H9 (cell line): ENCODE measurements around the gene P3H3. TPM values are rescaled to one million over a fixed set of nuclear protein-coding genes. Genes with fewer than 3 reads are reported as not detected.

Source experiments
- DNase-seq: peaks from one replicate; pipeline ENCODE4 v3.0.0-alpha.2; 2017
- H2AFZ ChIP-seq: one replicate; pipeline ENCODE4 v1.6.1; 2013; ENCODE audit warnings: mild to moderate bottlenecking, low read length, control low read depth, moderate library complexity
- H2AK5ac ChIP-seq: 2 replicates; pipeline ENCODE4 v1.6.1; 2013; ENCODE audit warnings: low read length, control low read depth, mixed read lengths; ENCODE audit not compliant: insufficient read length
- H2BK120ac ChIP-seq: one replicate; pipeline ENCODE4 v1.6.1; 2013; ENCODE audit warnings: low read depth, mild to moderate bottlenecking, low read length, control low read depth, inconsistent platforms; ENCODE audit not compliant: poor library complexity, severe bottlenecking
- H2BK12ac ChIP-seq: 2 replicates; pipeline ENCODE4 v1.6.1; 2013; ENCODE audit warnings: low read length, control low read depth, mixed read lengths, low read depth; ENCODE audit not compliant: insufficient read length
- H2BK15ac ChIP-seq: 2 replicates; pipeline ENCODE4 v1.6.1; 2013; ENCODE audit warnings: low read depth, low read length, control low read depth
- H2BK20ac ChIP-seq: one replicate; pipeline ENCODE4 v1.6.1; 2013; ENCODE audit warnings: low read depth, mild to moderate bottlenecking, low read length, control low read depth, inconsistent platforms; ENCODE audit not compliant: poor library complexity, severe bottlenecking
- H2BK5ac ChIP-seq: 2 replicates; pipeline ENCODE4 v1.6.1; 2013; ENCODE audit warnings: low read length, control low read depth, mixed read lengths; ENCODE audit not compliant: insufficient read length
- H3K14ac ChIP-seq: 2 replicates; pipeline ENCODE4 v1.6.1; 2013; ENCODE audit warnings: low read length, control low read depth; ENCODE audit not compliant: insufficient read depth
- H3K18ac ChIP-seq: 2 replicates; pipeline ENCODE4 v1.6.1; 2013; ENCODE audit warnings: low read depth, mild to moderate bottlenecking, mixed read lengths, low read length, control low read depth; ENCODE audit not compliant: insufficient read length
- H3K23ac ChIP-seq: 2 replicates; pipeline ENCODE4 v1.6.1; 2013; ENCODE audit warnings: low read length, control low read depth, mixed read lengths, low read depth; ENCODE audit not compliant: insufficient read length
- H3K23me2 ChIP-seq: 2 replicates; pipeline ENCODE4 v1.6.1; 2013; ENCODE audit warnings: low read depth, mild to moderate bottlenecking, mixed read lengths, low read length, control low read depth; ENCODE audit not compliant: insufficient read length, poor library complexity, severe bottlenecking
- H3K27ac ChIP-seq: 2 replicates; pipeline ENCODE4 v1.5.1; 2013; ENCODE audit warnings: low read length, control low read depth, mixed read lengths, low read depth; ENCODE audit not compliant: insufficient read length
- H3K27me3 ChIP-seq: 2 replicates; pipeline ENCODE4 v1.6.1; 2013; ENCODE audit warnings: low read length, control low read depth, inconsistent platforms; ENCODE audit not compliant: insufficient read depth
- H3K4ac ChIP-seq: 2 replicates; pipeline ENCODE4 v1.6.1; 2013; ENCODE audit warnings: low read depth, mild to moderate bottlenecking, control low read depth, inconsistent platforms, low read length, moderate library complexity
- H3K4me1 ChIP-seq: 2 replicates; pipeline ENCODE4 v1.6.1; 2013; ENCODE audit warnings: low read length, control low read depth, inconsistent platforms; ENCODE audit not compliant: insufficient read depth
- H3K4me2 ChIP-seq: 2 replicates; pipeline ENCODE4 v1.6.1; 2013; ENCODE audit warnings: low read length, control low read depth, mixed read lengths; ENCODE audit not compliant: insufficient read length, insufficient read depth
- H3K56ac ChIP-seq: 2 replicates; pipeline ENCODE4 v1.6.1; 2013; ENCODE audit warnings: low read depth, mild to moderate bottlenecking, mixed read lengths, low read length, control low read depth; ENCODE audit not compliant: insufficient read length
- H3K79me1 ChIP-seq: 2 replicates; pipeline ENCODE4 v1.6.1; 2013; ENCODE audit warnings: low read depth, mild to moderate bottlenecking, moderate library complexity, low read length, control low read depth, inconsistent platforms; ENCODE audit not compliant: insufficient read depth, poor library complexity, severe bottlenecking
- H3K79me2 ChIP-seq: 2 replicates; pipeline ENCODE4 v1.6.1; 2013; ENCODE audit warnings: low read length, control low read depth, inconsistent platforms; ENCODE audit not compliant: insufficient read depth
- H3K9ac ChIP-seq: 2 replicates; pipeline ENCODE4 v1.6.1; 2013; ENCODE audit warnings: low read length, control low read depth, mixed read lengths; ENCODE audit not compliant: insufficient read length; ENCODE audit errors: extremely low read depth
- H3K9me3 ChIP-seq: one replicate; pipeline ENCODE4 v1.6.1; 2013; ENCODE audit warnings: low read depth, low read length, inconsistent platforms; ENCODE audit not compliant: control insufficient read depth
- H3T11ph ChIP-seq: one replicate; pipeline ENCODE4 v1.6.1; 2013; ENCODE audit warnings: mild to moderate bottlenecking, low read length, control low read depth, inconsistent platforms
- H4K20me1 ChIP-seq: one replicate; pipeline ENCODE4 v1.6.1; 2013; ENCODE audit not compliant: control insufficient read depth, insufficient read length, insufficient read depth
- H4K5ac ChIP-seq: 2 replicates; pipeline ENCODE4 v1.6.1; 2013; ENCODE audit warnings: low read depth, mild to moderate bottlenecking, mixed read lengths, low read length, control low read depth; ENCODE audit not compliant: insufficient read length
- H4K8ac ChIP-seq: replicated peaks from 2 replicates; pipeline ENCODE4 v1.6.1; 2013; ENCODE audit warnings: low read length, control low read depth, mixed read lengths, low read depth; ENCODE audit not compliant: insufficient read length
- H4K91ac ChIP-seq: 2 replicates; pipeline ENCODE4 v1.6.1; 2013; ENCODE audit warnings: low read depth, mild to moderate bottlenecking, moderate library complexity, mixed read lengths, low read length, control low read depth; ENCODE audit not compliant: insufficient read length
- H3K27ac Mint-ChIP-seq, 3 experiments: 2 replicates in 2 of 3; 3 replicates in 1 of 3; pipeline ENCODE4 v1.8.0; 2020 to 2021; ENCODE audit warnings: mixed read lengths in 3 of 3, mild to moderate bottlenecking in 1 of 3, moderate library complexity in 1 of 3
- H3K27me3 Mint-ChIP-seq: 2 replicates; pipeline ENCODE4 v1.8.0; 2021; ENCODE audit warnings: low read depth, mild to moderate bottlenecking, moderate library complexity, mixed read lengths
- H3K36me3 Mint-ChIP-seq, 3 experiments: 2 replicates in 2 of 3; 3 replicates in 1 of 3; pipeline ENCODE4 v1.8.0; 2020 to 2021; ENCODE audit warnings: low read depth in 3 of 3, mixed read lengths in 3 of 3; ENCODE audit not compliant: insufficient read depth in 1 of 3
- H3K4me1 Mint-ChIP-seq, 2 experiments: 2 replicates each; pipeline ENCODE4 v1.8.0; 2020; ENCODE audit warnings: mixed read lengths in 2 of 2
- H3K4me3 Mint-ChIP-seq, 2 experiments: 2 replicates in 1 of 2; 3 replicates in 1 of 2; pipeline ENCODE4 v1.8.0; 2020 to 2021; ENCODE audit warnings: mild to moderate bottlenecking in 2 of 2, mixed read lengths in 2 of 2, moderate library complexity in 1 of 2
- H3K9me3 Mint-ChIP-seq, 2 experiments: 2 replicates in 1 of 2; 3 replicates in 1 of 2; pipeline ENCODE4 v1.8.0; 2020; ENCODE audit warnings: mild to moderate bottlenecking in 2 of 2, mixed read lengths in 2 of 2, moderate library complexity in 1 of 2
- CTCF ChIP-seq: fragments of 200-600 bp; sonication (generic); conservative IDR thresholded peaks from 3 replicates; pipeline ENCODE4 v1.8.0; 2021; ENCODE audit warnings: antibody characterized with exemption, mild to moderate bottlenecking
- WGBS: extraction: QIAGEN DNeasy Blood & Tissue Kit; methylation state at CpG from one replicate; pipeline ENCODE4 v1.1.7; 2013; ENCODE audit warnings: missing lambda C conversion rate, low lambda C conversion rate, mixed read lengths; ENCODE audit not compliant: insufficient read length; ENCODE audit errors: extremely low coverage; 5-methylcytosine and 5-hydroxymethylcytosine counted together
- total RNA-seq: library from RNA; stranded (reverse); gene quantifications from 2 replicates; pipeline ENCODE4 v1.2.1, GENCODE V29; 2021

P3H3 gene
- total RNA-seq, 1 experiment from 2014 or later, result 55.0 TPM

GRCh38 chr12:6784761-6785160, 43.4 kb upstream of the P3H3 start:
- Histone ChIP-seq H3K4me2 (no peak overlapping the region), H3K9ac (no peak overlapping the region)
- H3K27me3 Mint-ChIP-seq, result peaks cover 10% of the 10 kb centered on the region

More at GRCh38 chr12:6784761-6785160, 43.4 kb upstream of the P3H3 start:
- Histone ChIP-seq H3K18ac (no peak overlapping the region), H4K20me1 (no peaks in the 10 kb centered on the region), H4K8ac (no peak overlapping the region), H3K23ac (no peak overlapping the region), H3K9me3 (no peaks in the 10 kb centered on the region), H3K4ac (no peak overlapping the region), H3K56ac (no peak overlapping the region), H2BK20ac (no peak overlapping the region), H2AK5ac (no peak overlapping the region), H3K14ac (no peak overlapping the region), H2AFZ (no peak overlapping the region), H3K23me2 (no peaks in the 10 kb centered on the region), H2BK120ac (no peak overlapping the region), H4K5ac (no peak overlapping the region), H2BK12ac (no peak overlapping the region), H3K79me2 (no peaks in the 10 kb centered on the region), H3K27me3 (no peaks in the 10 kb centered on the region), H2BK15ac (no peak overlapping the region), H3K27ac (no peak overlapping the region), H4K91ac (no peak overlapping the region), H3K79me1 (no peaks in the 10 kb centered on the region), H2BK5ac (no peak overlapping the region), H3T11ph (no peak overlapping the region), H3K4me1 (peaks cover 4% of the 10 kb centered on the region; the same call in 1 of the 2 replicates)
- Mint-ChIP-seq H3K4me1 (peaks cover 20 to 25% of the 10 kb centered on the region in 2 experiments), H3K27ac (no peak overlapping the region), H3K9me3 (no peaks in the 10 kb centered on the region), H3K36me3 (no peaks in the 10 kb centered on the region), H3K4me3 (no peak overlapping the region; a peak in 1 of 5 replicates)
- DNase-seq, result no peak
- WGBS, result no CpG with 5 or more reads among the region's 5 CpGs
- no peak for TF ChIP-seq CTCF
